CD4-positive, alpha-beta T cell treated with Interleukin-6 at 100 ng/mL for 8 hours (primary cell): ENCODE data around the gene KNCN.

Source experiments
- DNase-seq: peaks from one replicate; pipeline ENCODE4 v3.0.0-alpha.2; 2020; ENCODE audit warnings: mixed read lengths, low spot score

KNCN gene

DNA sequence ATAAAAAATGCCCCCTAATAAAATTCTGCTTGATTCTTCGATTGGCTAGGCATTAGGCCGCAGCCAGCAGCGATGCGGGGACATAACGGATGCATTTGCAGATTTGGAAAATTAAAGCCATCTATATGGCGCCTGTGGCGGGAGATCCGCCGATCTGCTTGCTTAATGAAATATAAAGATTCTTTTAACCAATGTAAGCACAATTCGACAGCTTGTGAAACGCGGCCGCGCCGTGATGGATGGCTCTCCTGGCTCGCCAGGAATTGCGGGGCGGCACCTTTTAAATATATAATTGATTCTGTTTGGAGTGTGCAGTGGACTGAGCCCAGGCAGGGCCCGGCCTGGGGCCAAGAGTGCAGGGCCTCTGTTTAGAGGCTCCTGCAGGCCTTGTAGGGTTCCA is 53.8 kb downstream of the KNCN start:
- DNase-seq, result no peak

GRCh38 chr1:46497020-46497419 is 54.4 kb downstream of the KNCN start:
- DNase-seq, result no peak

DNA sequence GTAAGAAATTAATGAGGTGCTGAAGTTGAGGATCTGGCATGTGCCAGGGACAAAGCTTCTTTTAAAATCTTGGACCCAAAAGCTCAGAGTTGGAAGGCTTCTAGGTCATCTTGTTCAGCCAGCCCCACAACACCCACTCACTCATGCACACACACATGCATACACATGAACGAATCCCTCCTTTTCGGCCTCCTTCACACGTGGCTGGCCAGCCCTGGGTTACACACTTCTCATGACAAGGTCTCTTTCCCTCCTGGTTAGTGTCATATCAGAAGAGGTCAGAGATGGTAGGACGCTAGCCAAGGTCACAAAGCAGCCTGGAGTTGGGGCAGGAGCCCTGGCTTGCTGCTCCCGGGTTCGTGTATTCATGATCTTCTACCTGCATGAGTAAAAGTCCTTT is 54.9 kb downstream of the KNCN start:
- DNase-seq, result no peak

DNA sequence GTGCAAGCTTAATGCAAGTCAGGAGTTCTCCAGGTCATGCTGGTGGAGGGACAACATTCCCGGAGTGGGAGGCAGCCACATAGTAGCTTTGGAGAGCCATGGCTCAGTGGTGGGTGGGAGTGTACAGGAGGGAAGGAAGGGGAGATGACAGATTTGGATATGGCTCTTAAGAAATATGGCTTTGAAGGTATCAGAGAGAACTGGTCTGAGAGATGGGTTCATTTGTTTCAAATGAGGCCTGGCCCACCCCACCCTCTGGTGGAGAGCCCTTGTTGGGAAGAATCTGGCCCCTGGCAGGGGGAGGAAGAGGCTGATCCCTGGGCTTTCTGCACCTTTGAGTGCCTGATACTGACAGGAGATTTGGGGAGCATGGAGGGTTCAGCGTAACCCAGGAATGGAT is 55.7 kb downstream of the KNCN start:
- DNase-seq, result no peak
